NT2/D1 (cell line): Measurements from ENCODE around the gene NFKBIA.

ENCODE experiments used
- DNase-seq: peaks from one replicate; pipeline ENCODE4 v3.0.0-alpha.2; 2011; ENCODE audit warnings: low read depth, low spot score
- H3K27me3 ChIP-seq: 2 replicates; pipeline ENCODE4 v1.6.0; 2011; ENCODE audit warnings: mild to moderate bottlenecking; ENCODE audit not compliant: insufficient read length, insufficient read depth
- H3K36me3 ChIP-seq: 2 replicates; pipeline ENCODE4 v1.6.1; 2011; ENCODE audit warnings: mild to moderate bottlenecking, low read length, mixed read lengths; ENCODE audit not compliant: insufficient read depth, insufficient read length
- H3K4me1 ChIP-seq: 2 replicates; pipeline ENCODE4 v1.5.1; 2011; ENCODE audit not compliant: insufficient read depth, insufficient read length
- H3K4me3 ChIP-seq: 2 replicates; pipeline ENCODE4 v1.5.1; 2011; ENCODE audit warnings: low read depth; ENCODE audit not compliant: insufficient read length
- H3K9ac ChIP-seq: 2 replicates; pipeline ENCODE4 v1.6.0; 2011; ENCODE audit warnings: low read depth; ENCODE audit not compliant: insufficient read length
- H3K9me3 ChIP-seq: 2 replicates; pipeline ENCODE4 v1.5.1; 2011; ENCODE audit warnings: mild to moderate bottlenecking, low read length; ENCODE audit not compliant: insufficient read depth
- SUZ12 ChIP-seq: IDR thresholded peaks from 2 replicates; pipeline ENCODE4 v1.6.1; 2011; ENCODE audit not compliant: insufficient read length, insufficient read depth; ENCODE audit errors: extremely low read depth
- YY1 ChIP-seq: IDR thresholded peaks from 2 replicates; pipeline ENCODE4 v1.6.1; 2011; ENCODE audit not compliant: insufficient read length, insufficient read depth
- ZNF274 ChIP-seq: IDR thresholded peaks from 2 replicates; pipeline ENCODE4 v1.6.1; 2011; ENCODE audit warnings: mild to moderate bottlenecking, low read depth, low read length

NFKBIA gene

GRCh38 chr14:35353409-35354172 is 51.0 kb downstream of the NFKBIA start:
- no peaks in the 10 kb centered on the region for H3K9me3 ChIP-seq
- no peak for DNase-seq
- no peak overlapping the region for H3K9ac ChIP-seq
- peaks cover 5% of the 10 kb centered on the region for H3K4me1 ChIP-seq
- TF ChIP-seq SUZ12 (no peak), ZNF274 (no peak), YY1 (no peak)
- H3K27me3 ChIP-seq = no peaks in the 10 kb centered on the region
- no peaks in the 10 kb centered on the region for H3K36me3 ChIP-seq
- H3K4me3 ChIP-seq = no peak overlapping the region

GRCh38 chr14:35352274-35353233 is 52.0 kb downstream of the NFKBIA start:
- H3K4me1 ChIP-seq = peaks cover 8% of the 10 kb centered on the region
- no peak overlapping the region for H3K4me3 ChIP-seq

GRCh38 chr14:35351897-35352273 is 52.7 kb downstream of the NFKBIA start:
- H3K9me3 ChIP-seq = no peaks in the 10 kb centered on the region
- TF ChIP-seq SUZ12 (no peak), ZNF274 (no peak), YY1 (no peak)
- H3K36me3 ChIP-seq = no peaks in the 10 kb centered on the region
- DNase-seq = no peak
- H3K27me3 ChIP-seq = no peaks in the 10 kb centered on the region
- H3K4me3 ChIP-seq = no peak overlapping the region
- H3K9ac ChIP-seq = no peak overlapping the region
- H3K4me1 ChIP-seq = peaks cover 8% of the 10 kb centered on the region

More at GRCh38 chr14:35352274-35353233, 52.0 kb downstream of the NFKBIA start:
- H3K27me3 ChIP-seq = no peaks in the 10 kb centered on the region
- H3K36me3 ChIP-seq = no peaks in the 10 kb centered on the region
- no peak overlapping the region for H3K9ac ChIP-seq
- no peaks in the 10 kb centered on the region for H3K9me3 ChIP-seq
- no peak for DNase-seq
- TF ChIP-seq YY1 = no peak
- no peak for TF ChIP-seq ZNF274
- TF ChIP-seq SUZ12 = no peak
